Endothelial cell (in vitro differentiated cells): ENCODE results near the gene GMDS. TPM values are rescaled to one million over a fixed set of nuclear protein-coding genes. Genes with fewer than 3 reads are reported as not detected.

Source experiments
- DNase-seq: peaks from one replicate; pipeline ENCODE4 v3.0.0; 2021; ENCODE audit warnings: low spot score
- H3K27ac Mint-ChIP-seq: one replicate; pipeline ENCODE4 v1.8.0; 2021; ENCODE audit warnings: mixed read lengths, inconsistent platforms; ENCODE audit not compliant: unreplicated experiment
- H3K27me3 Mint-ChIP-seq: one replicate; pipeline ENCODE4 v1.8.0; 2021; ENCODE audit warnings: mild to moderate bottlenecking, moderate library complexity, mixed read lengths, inconsistent platforms; ENCODE audit not compliant: unreplicated experiment
- H3K36me3 Mint-ChIP-seq: one replicate; pipeline ENCODE4 v1.8.0; 2021; ENCODE audit warnings: mild to moderate bottlenecking, low read depth, mixed read lengths, inconsistent platforms; ENCODE audit not compliant: unreplicated experiment
- H3K4me1 Mint-ChIP-seq: one replicate; pipeline ENCODE4 v1.8.0; 2021; ENCODE audit warnings: mild to moderate bottlenecking, mixed read lengths, inconsistent platforms; ENCODE audit not compliant: unreplicated experiment
- H3K4me3 Mint-ChIP-seq: one replicate; pipeline ENCODE4 v1.8.0; 2021; ENCODE audit warnings: mild to moderate bottlenecking, mixed read lengths, inconsistent platforms; ENCODE audit not compliant: unreplicated experiment
- H3K9me3 Mint-ChIP-seq: one replicate; pipeline ENCODE4 v1.8.0; 2021; ENCODE audit warnings: mixed read lengths, inconsistent platforms; ENCODE audit not compliant: unreplicated experiment
- total RNA-seq: library from RNA; stranded (reverse); fragmentation: NEBNext Ultra II Directional; extraction: Animal tissue kit (Norgen Biotek cat#: 25700); gene quantifications from one replicate; pipeline ENCODE4 v1.2.1, GENCODE V29; 2021; ENCODE audit not compliant: unreplicated experiment
- TF ChIP-seq, protein P1 (sequence below): fragments of 200-600 bp; sonication (generic); IDR thresholded peaks from one replicate; pipeline ENCODE4 v1.5.0; 2021; ENCODE audit warnings: antibody characterized with exemption; ENCODE audit not compliant: unreplicated experiment

Gene GMDS
- total RNA-seq, 1 donor from 2014 or later = 36.0 TPM

GRCh38 chr6:1716868-1717267 lies 528.5 kb downstream of the GMDS start:
- H3K27me3 Mint-ChIP-seq = no peaks in the 10 kb centered on the region
- H3K9me3 Mint-ChIP-seq = no peaks in the 10 kb centered on the region
- TF ChIP-seq, protein P1, sequence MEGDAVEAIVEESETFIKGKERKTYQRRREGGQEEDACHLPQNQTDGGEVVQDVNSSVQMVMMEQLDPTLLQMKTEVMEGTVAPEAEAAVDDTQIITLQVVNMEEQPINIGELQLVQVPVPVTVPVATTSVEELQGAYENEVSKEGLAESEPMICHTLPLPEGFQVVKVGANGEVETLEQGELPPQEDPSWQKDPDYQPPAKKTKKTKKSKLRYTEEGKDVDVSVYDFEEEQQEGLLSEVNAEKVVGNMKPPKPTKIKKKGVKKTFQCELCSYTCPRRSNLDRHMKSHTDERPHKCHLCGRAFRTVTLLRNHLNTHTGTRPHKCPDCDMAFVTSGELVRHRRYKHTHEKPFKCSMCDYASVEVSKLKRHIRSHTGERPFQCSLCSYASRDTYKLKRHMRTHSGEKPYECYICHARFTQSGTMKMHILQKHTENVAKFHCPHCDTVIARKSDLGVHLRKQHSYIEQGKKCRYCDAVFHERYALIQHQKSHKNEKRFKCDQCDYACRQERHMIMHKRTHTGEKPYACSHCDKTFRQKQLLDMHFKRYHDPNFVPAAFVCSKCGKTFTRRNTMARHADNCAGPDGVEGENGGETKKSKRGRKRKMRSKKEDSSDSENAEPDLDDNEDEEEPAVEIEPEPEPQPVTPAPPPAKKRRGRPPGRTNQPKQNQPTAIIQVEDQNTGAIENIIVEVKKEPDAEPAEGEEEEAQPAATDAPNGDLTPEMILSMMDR = no peak
- no peak for DNase-seq
- H3K36me3 Mint-ChIP-seq = no peaks in the 10 kb centered on the region
- H3K27ac Mint-ChIP-seq = no peak overlapping the region
- no peak overlapping the region for H3K4me3 Mint-ChIP-seq
- H3K4me1 Mint-ChIP-seq = peaks cover 27% of the 10 kb centered on the region

DNA sequence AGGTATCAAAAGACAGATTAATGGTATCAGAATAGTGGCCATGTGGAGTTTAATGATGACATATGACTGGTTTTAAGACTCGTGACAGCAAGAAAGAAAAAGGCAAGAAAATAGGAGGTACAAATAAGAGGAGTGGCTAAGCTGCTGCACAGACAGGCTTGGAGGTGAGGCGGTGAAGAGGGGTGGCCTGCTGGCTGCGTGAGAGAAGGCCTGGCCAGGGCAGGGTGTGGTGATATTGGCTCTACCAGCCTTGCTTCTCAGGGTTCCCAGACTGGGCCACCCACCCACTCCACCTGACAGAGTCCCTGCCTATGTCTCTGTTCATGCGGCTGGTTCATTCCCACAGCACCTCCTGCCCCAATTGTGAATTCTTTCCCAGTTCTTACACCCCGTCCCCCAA lies 529.0 kb downstream of the GMDS start:
- H3K9me3 Mint-ChIP-seq = no peaks in the 10 kb centered on the region
- TF ChIP-seq, protein P1 = no peak
- no peak for DNase-seq
- H3K36me3 Mint-ChIP-seq = peaks cover 3% of the 10 kb centered on the region
- no peak overlapping the region for H3K27ac Mint-ChIP-seq
- H3K27me3 Mint-ChIP-seq = no peaks in the 10 kb centered on the region
- peaks cover 27% of the 10 kb centered on the region for H3K4me1 Mint-ChIP-seq
- H3K4me3 Mint-ChIP-seq = no peak overlapping the region

- DNase-seq = no peak
- Mint-ChIP-seq H3K36me3 (peaks cover 3% of the 10 kb centered on the region), H3K27me3 (no peaks in the 10 kb centered on the region), H3K4me1 (peaks cover 16% of the 10 kb centered on the region), H3K9me3 (no peaks in the 10 kb centered on the region), H3K27ac (no peak overlapping the region), H3K4me3 (no peak overlapping the region)
- TF ChIP-seq, protein P1 = no peak
Observed at GRCh38 chr6:1715336-1715735, 530.1 kb downstream of the GMDS start.

GRCh38 chr6:1714654-1715053 lies 530.8 kb downstream of the GMDS start:
- no peaks in the 10 kb centered on the region for H3K27me3 Mint-ChIP-seq
- H3K4me3 Mint-ChIP-seq = no peak overlapping the region
- peaks cover 10% of the 10 kb centered on the region for H3K4me1 Mint-ChIP-seq
- H3K36me3 Mint-ChIP-seq = peaks cover 3% of the 10 kb centered on the region
- TF ChIP-seq, protein P1 = no peak
- H3K27ac Mint-ChIP-seq = no peak overlapping the region
- DNase-seq = no peak
- H3K9me3 Mint-ChIP-seq = no peaks in the 10 kb centered on the region

DNA sequence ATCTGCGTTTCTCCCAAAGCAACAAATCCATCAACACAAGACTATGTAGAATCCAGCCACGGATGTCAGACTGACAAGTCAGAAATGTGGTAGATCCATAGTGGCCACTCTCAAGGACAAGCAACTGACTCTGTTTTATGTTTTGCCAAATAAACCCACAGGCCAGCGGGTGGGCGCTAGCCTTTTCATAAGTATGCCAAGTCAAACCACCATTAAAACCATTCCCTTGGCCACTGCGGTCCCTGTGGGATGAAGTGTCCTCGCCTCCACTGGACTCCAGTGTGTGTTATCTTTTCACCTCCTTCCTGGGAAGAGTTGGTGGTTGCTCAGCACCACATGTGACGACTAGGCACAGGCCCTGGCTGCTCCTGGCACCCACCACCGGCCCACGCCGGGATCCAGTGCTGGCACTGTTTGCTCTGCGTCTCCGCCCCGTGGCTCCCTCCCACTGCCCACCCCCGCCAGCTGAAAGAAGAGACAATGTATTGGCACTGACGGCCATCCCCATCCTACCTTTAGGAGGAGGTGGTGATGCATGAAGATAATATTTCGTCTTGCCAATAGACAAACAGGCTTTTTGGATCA lies 532.3 kb downstream of the GMDS start:
- no peak for DNase-seq
- Mint-ChIP-seq H3K27ac (no peak overlapping the region), H3K9me3 (no peaks in the 10 kb centered on the region), H3K27me3 (no peaks in the 10 kb centered on the region), H3K4me1 (no peaks in the 10 kb centered on the region), H3K36me3 (peaks cover 3% of the 10 kb centered on the region), H3K4me3 (no peak overlapping the region)
- TF ChIP-seq, protein P1 = no peak
